GM19023 (cell line): ENCODE measurements around the gene KIAA1671.

Source experiments
- ATAC-seq: cut with Tn5 transposase; IDR thresholded peaks from one replicate; pipeline ENCODE4 v1.9.1; 2021; ENCODE audit warnings: mild to moderate bottlenecking, moderate library complexity; ENCODE audit not compliant: unreplicated experiment

KIAA1671 gene

GRCh38 chr22:25061605-25062376, 109.3 kb downstream of the KIAA1671 start:
- no peak for ATAC-seq

- ATAC-seq = no peak
Measured at GRCh38 chr22:25062386-25063085, 110.0 kb downstream of the KIAA1671 start.

DNA sequence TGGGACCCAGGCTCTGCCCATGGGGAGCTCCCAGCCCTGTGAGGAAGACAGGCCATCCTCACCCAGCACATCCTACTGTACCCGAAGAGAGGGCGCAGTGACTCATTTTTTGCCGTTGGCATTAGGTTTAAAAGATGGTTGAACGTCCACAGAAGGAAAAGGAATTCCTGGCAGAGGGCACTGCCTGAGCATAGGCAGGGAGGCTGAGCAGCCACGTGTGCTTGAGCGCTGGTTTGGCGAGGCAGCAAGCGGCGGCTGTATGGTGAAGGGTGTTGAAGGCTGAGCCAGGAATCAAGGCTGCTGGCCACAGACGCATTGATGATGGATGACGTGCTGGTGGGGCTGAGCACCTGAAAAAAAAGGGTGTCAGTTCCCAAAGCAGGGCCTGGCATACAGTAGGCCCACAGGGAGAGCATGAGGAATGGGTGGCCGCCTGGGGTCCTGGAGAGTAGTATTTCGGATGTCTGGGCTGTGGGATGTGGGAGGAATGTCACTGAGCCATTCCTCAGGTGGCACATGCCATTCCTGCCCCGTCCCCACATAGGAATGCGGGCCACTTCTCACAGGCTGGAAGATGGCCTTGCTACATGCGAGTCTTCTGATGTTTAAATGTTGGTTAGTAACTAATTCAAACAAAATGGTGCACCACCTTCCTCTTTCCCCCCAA, 112.5 kb downstream of the KIAA1671 start:
- no peak for ATAC-seq

DNA sequence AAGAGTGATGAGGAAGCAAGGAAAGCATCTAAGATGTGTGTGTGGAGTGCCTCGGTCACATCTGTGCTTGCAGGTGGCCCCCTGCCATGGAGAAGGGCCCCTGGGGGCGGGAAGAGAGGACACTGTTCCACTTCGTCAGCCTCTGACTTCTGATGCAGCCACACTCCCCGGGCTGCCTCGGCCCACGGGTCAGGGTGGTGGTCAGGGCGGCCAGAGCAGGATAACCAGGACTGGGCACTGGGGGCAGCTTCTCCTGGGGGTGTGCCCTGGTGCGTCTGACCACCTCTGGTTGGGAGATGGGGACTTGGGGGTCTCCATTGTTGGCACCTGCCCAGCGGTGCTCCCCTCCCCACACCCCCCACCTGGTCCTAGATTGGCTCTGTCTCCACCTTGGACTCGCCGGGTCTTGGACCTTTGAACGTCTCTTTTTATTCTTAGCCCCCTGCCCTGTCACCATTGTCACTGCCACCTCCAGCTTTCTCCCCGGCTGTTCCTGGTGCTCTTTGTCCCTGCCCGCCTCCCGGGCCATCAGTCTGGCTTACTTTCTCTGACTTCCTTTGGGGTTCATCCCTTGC, 114.4 kb downstream of the KIAA1671 start:
- ATAC-seq = no peak

GRCh38 chr22:25067851-25068421, 115.4 kb downstream of the KIAA1671 start:
- ATAC-seq = no peak

DNA sequence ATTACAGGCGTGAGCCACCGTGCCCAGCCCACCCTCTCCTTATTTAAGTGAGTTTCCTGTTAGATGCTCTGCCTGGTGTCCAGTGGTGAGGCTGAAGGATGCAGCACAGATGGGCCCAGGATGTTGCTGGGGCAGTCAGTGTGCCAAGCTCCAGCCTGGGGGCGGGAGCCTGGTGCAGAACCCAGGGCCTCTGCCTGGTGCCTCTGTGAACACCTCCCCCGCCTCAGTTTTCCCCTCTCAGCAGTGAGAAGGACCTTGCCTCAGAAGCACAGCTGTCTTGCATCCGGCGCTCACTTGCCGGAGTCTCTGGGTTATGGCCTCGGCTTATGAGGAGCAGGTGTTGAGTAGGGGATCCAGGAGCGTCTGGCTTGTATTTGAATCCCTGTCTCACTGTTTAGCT, 116.2 kb downstream of the KIAA1671 start:
- no peak for ATAC-seq

DNA sequence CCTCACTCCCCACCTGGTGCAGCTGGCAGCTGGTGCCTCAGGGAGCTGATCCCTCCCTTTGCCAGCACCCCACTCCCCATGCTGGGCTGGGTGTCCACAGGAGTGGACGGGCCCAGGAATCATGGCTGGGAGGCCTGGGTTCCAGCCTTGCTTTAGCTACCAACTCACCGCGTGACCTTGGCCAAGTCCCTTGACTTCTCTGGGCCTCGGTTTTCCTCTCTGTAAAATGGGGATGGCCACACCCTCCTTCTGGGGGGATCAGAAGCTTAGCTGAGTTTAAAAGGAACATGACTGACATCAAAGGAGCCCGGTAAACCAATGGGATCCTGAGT, 116.9 kb downstream of the KIAA1671 start:
- no peak for ATAC-seq

DNA sequence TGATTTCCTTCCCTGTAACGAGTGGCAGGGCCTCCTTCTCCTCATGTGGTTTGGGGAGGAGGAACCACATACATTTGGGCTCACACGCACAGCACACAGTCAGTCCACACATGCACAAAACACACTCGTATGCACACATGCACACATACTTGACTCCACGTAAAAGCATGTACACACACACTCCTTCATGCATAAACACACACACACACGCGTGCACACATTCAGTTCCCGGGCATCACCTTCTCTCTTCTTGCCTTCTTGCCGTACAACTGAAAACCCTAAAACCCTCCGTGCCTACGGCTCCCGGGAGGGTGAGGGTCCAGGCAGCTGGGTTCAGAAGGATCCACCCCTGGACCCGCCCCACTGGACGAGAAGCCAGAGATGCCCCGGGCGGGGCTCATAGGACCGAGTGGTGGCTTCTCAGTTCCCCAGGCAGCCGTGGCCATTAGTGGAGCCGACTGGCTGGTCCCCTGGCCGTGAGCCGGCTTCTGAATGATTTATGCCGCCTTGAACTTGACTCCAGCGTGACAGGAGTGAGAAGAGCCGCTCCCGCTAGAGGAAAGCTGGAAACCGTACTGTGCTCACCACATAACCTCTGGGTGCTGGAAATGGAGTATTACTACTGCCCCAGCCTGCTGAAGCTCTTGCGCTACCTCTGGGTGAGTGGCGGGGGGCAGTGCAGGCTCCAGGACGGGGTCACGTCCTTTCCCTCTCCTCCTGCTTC, 117.4 kb downstream of the KIAA1671 start:
- ATAC-seq = no peak

DNA sequence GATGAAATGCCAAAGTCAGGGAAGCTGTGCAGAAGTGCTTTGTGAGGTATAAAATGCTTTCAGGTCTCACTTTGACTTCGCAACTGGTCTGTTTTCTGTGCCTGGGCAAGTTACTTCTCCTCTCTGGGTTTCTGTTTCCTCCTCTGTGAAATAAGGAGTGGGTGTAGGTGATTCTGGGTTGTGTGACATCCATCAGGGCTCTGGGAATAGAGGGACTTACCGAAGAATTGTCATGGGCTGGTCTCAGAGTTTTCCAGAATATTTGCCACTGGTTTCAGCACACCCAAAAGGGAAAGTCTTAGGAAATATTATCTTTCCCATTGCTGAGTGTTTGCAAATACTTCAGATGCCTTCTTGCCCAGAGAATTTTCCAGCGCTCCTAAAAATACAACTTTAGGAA, 118.4 kb downstream of the KIAA1671 start:
- ATAC-seq = no peak

DNA sequence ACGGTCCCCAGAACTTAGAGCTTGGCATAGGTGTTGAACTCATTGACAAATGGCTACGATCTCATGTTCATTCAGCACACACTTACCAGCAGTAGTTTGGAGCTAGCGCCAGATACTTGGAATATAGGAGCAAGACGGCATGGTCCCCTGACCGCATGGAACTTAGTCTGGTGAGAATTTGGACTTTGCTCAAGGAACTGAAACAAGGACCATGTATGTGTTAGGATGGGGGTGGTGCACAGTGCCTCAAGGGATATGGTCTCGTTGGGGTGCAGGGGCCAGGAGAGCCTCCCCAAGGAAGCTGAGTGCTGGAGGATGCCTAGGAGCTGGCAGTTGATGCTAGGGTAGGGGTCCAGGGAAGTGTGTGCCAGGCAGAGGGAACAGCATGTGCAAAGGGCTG, 119.2 kb downstream of the KIAA1671 start:
- no peak for ATAC-seq

DNA sequence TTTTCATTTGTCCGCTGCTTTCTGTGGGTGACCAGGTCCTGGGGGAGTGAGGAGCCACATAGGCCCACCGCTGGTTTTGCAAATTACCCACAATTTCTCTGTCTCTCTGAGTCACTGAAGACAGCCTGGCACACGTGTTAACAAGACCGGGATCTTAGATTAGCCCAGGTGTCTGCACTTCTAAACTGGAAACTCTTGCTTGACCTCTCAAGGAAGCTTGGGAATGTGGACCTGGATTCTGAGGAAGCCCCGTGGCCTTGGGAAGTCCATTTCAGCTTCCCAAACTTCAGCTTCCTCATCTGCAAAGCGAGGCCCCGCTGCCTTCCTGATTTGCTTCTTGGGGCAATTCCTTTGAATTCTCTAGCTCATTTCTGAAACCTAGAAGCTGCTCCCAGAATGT, 119.9 kb downstream of the KIAA1671 start:
- no peak for ATAC-seq

DNA sequence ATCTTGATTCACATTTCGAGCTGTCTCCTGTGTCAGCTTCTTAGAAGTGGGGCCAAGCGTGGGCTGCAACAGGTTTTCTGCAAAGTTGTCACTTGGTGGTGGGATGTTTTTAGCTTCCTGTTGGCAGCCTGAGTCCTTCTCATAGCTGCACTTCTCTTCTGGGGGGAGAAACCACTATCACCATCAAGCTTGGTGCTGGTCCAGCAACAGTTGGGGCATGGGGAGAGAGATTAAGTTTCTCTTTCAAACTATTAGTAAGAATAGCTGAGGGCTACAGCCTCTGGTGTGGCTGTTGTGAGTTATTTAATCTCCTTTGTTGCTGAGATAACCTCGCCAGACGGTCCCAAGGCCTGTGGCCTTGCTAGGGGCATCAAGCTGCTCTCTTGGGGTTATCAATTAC, 123.8 kb downstream of the KIAA1671 start:
- no peak for ATAC-seq

GRCh38 chr22:25077056-25077455, 124.5 kb downstream of the KIAA1671 start:
- no peak for ATAC-seq

- no peak for ATAC-seq
Measured at GRCh38 chr22:25077964-25078363, 125.4 kb downstream of the KIAA1671 start.

DNA sequence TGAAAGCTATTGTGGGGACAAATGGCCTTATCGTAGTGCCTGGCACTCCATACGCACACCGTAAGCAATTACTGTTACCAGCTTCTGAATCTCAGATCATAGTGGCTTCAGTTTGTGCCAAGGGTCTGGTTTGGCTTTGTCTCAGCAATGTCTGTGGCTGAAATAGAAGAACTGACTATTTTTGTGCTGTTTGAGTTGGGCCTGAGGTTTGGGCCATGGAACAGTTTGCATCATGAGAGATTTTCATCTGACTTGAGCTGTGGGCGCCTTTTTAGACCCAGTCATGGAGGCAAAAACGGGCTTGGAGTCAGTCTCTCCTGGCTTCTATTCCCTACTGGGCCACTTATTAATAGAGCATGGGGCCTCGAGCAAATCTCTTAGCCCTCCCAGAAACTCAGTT, 126.1 kb downstream of the KIAA1671 start:
- ATAC-seq = no peak

- ATAC-seq = no peak
Measured at GRCh38 chr22:25080855-25081254, 128.3 kb downstream of the KIAA1671 start.

GRCh38 chr22:25081409-25081824, 128.9 kb downstream of the KIAA1671 start:
- ATAC-seq = no peak

DNA sequence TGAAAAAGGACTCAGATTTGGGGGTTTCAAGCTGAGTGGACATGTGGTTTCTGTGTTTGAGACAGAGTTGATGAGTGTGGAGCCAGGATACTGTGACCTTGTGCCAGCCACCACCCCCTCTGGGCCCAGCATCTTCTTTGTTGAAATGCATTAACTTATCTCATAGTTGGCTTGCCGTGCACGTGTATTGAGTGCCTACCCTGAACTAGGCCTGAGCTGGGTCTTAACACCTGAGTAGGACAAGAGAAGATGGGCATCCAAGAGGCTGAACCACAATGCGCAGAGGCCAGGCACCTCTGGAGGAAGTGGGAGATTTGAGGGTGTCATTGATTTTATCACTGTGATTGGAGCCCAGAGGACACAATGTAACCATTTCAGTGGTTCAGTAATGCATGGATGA, 129.6 kb downstream of the KIAA1671 start:
- ATAC-seq = no peak

- ATAC-seq = no peak
Measured at GRCh38 chr22:25083056-25083806, 130.7 kb downstream of the KIAA1671 start.

DNA sequence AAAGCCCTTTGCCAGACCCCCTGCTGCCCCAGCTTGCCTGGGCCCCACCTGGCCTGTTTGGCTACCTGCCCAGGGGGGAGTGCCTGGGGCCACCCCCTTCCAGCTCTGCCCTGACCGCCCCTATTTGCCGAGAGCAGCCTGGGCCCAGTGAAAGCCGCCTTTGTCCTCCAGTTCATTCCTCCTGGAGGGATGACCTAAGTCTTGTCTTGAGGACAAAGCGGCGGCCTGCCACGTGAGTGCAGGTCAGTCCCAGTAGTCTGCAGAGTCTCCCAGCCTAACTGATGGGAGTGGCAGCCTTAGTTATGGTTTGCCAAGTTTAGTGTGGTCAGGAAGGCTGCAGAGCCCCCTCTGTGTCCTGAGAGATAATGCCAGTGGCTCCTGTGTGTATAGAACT, 131.3 kb downstream of the KIAA1671 start:
- no peak for ATAC-seq
